Body of pancreas (tissue), 4 donors: ENCODE measurements around the gene TMEM220. TPM values are rescaled to one million over a fixed set of nuclear protein-coding genes. Genes with fewer than 3 reads are reported as not detected.

ENCODE experiments used
- ATAC-seq: fragments of 150-250 bp; one replicate; pipeline ENCODE4 v1.9.1; 2016
- DNase-seq, 4 donors: peaks; one replicate each; pipeline ENCODE4 v3.0.0-alpha.2; 2019
- H3K27ac ChIP-seq, 4 donors: fragments of 200-600 bp; sonication (generic); 1 replicate in 3 of 4; 2 replicates in 1 of 4; pipeline versions ENCODE4 v1.5.1 to v1.6.1; 2016 to 2019; ENCODE audit warnings: mild to moderate bottlenecking in 1 of 4, mixed read lengths in 1 of 4, moderate library complexity in 1 of 4
- H3K27me3 ChIP-seq, 2 donors: fragments of 200-600 bp; sonication (generic); one replicate each; pipeline ENCODE4 v1.6.0; 2016; ENCODE audit warnings: mild to moderate bottlenecking in 1 of 2
- H3K36me3 ChIP-seq, 2 donors: fragments of 200-600 bp; sonication (generic); replicated peaks in 1 of 2; 2 replicates each; pipeline ENCODE4 v1.5.1; 2016; ENCODE audit warnings: low read depth in 2 of 2; ENCODE audit not compliant: insufficient read depth in 1 of 2
- H3K4me1 ChIP-seq: fragments of 200-600 bp; sonication (generic); one replicate; pipeline ENCODE4 v1.6.0; 2016
- H3K4me3 ChIP-seq, 2 donors: fragments of 200-600 bp; sonication (generic); 1 replicate in 1 of 2; 2 replicates in 1 of 2; pipeline ENCODE4 v1.5.1; 2016 to 2019
- H3K9me3 ChIP-seq, 3 donors: fragments of 200-600 bp; sonication (generic); 1 replicate in 2 of 3; 2 replicates in 1 of 3; pipeline ENCODE4 v1.5.1; 2016
- POLR2A ChIP-seq, 3 donors: fragments of 450-650 bp; IDR thresholded peaks; one replicate each; pipeline ENCODE4 v1.6.1; 2016; ENCODE audit warnings: antibody characterized with exemption in 3 of 3, mild to moderate bottlenecking in 2 of 3
- WGBS, 2 donors: methylation state at CpG; one replicate each; pipeline ENCODE4 v1.1.5; 2017; 5-methylcytosine and 5-hydroxymethylcytosine counted together
- intact Hi-C: fragments of 100-400 bp; cut with DNase I; formaldehyde crosslinking; loops from one replicate; pipeline ENCODE4 v1.15.1; 2023
- total RNA-seq, 2 donors: library from RNA; depleted of rRNA; stranded (reverse); fragments of >200 nt; gene quantifications; one replicate each; pipeline ENCODE4 v1.1.0, GENCODE V29; 2016
- TF ChIP-seq, protein P1 (sequence below), 7 experiments: fragments of 450-650 bp in 4 of 7; fragments of 200-600 bp in 3 of 7; sonication (generic) in 3 of 7; IDR thresholded peaks; one replicate each; pipeline ENCODE4 v1.5.1; 2016 to 2019; ENCODE audit warnings: antibody characterized with exemption in 7 of 7

Gene TMEM220
- total RNA-seq, 2 donors from 2014 or later: 4.4 to 11.5 TPM

DNA sequence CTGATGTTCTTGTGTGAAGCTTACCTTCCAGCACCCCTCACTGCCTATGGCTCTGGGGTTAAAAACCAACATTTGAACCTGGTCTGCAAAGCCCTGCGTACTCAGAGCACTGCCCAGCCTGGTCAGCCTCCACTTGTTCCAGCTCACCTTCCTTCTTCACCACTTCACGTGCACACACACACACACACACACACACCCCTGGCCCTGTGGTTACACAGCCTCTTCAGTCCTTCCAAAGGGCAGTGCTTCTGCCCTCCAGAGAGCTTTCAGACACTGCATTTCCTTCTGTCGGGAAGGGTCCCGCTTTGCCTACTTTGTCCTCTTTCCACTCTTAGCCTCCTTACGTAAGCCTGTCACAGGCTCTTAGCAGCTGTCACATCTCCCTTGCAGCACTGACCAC lies 9.6 kb upstream of the TMEM220 start:
- TF ChIP-seq, protein P1, sequence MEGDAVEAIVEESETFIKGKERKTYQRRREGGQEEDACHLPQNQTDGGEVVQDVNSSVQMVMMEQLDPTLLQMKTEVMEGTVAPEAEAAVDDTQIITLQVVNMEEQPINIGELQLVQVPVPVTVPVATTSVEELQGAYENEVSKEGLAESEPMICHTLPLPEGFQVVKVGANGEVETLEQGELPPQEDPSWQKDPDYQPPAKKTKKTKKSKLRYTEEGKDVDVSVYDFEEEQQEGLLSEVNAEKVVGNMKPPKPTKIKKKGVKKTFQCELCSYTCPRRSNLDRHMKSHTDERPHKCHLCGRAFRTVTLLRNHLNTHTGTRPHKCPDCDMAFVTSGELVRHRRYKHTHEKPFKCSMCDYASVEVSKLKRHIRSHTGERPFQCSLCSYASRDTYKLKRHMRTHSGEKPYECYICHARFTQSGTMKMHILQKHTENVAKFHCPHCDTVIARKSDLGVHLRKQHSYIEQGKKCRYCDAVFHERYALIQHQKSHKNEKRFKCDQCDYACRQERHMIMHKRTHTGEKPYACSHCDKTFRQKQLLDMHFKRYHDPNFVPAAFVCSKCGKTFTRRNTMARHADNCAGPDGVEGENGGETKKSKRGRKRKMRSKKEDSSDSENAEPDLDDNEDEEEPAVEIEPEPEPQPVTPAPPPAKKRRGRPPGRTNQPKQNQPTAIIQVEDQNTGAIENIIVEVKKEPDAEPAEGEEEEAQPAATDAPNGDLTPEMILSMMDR (IDR thresholded peaks at IDR 0.05): no peak
- TF ChIP-seq POLR2A (IDR thresholded peaks at IDR 0.05): no peak
- no peak for ATAC-seq
- H3K27me3 ChIP-seq: no peaks in the 10 kb centered on the region
- intact Hi-C loops: no loop called here
- no peaks in the 10 kb centered on the region for H3K9me3 ChIP-seq
- H3K4me1 ChIP-seq: peaks cover 24% of the 10 kb centered on the region
- no peak for DNase-seq
- no peak overlapping the region for H3K27ac ChIP-seq
- no peak overlapping the region for H3K4me3 ChIP-seq
- 85 to 93% methylated on average over 5 of the region's 5 CpGs for WGBS, 2 donors
- H3K36me3 ChIP-seq: no peaks in the 10 kb centered on the region

DNA sequence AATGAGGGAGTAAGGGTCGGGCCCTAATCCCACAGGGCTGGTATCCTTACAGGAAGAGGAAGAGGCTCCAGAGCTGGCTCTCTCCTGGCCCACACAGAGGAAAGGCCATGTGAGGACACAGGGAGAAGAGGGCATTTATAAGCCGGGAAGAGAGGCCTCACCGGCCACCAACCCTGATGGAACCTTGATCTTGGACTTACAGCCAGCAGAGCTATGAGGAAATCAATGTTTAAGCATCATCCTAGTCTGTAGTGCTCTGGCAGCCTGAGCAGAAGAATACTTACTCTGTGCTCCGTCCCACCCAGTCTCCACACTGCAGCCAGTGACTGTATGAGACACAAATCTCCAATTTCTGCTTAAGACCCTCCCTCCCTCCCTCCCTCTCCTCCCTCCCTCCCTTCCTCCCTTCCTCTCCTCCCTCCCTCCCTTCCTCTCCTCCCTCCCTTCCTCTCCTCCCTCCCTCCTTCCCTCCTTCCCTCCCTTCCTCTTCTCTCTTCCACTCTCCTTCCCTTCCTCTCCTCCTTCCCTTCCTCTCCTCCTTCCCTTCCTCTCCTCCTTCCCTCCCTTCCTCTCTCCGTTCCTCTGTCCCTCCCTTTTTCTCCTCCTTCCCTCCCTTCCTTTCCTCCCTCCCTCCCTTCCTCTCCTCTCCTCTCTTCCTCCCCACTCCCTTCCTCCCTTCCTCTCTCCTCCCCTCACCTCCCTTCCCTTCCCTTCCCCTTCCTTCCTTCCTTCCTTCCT lies 8.9 kb upstream of the TMEM220 start:
- Histone ChIP-seq H3K4me1 (peaks cover 19% of the 10 kb centered on the region), H3K4me3 (no peak overlapping the region), H3K9me3 (no peaks in the 10 kb centered on the region), H3K36me3 (no peaks in the 10 kb centered on the region), H3K27me3 (no peaks in the 10 kb centered on the region), H3K27ac (no peak overlapping the region)
- DNase-seq (no peak), ATAC-seq (no peak)
- TF ChIP-seq, protein P1 (IDR thresholded peaks at IDR 0.05): no peak
- no peak for TF ChIP-seq POLR2A (IDR thresholded peaks at IDR 0.05)
- 74 to 75% methylated on average over 4 to 5 of the region's 5 CpGs for WGBS, 2 donors
- intact Hi-C loops: no loop called here

DNA sequence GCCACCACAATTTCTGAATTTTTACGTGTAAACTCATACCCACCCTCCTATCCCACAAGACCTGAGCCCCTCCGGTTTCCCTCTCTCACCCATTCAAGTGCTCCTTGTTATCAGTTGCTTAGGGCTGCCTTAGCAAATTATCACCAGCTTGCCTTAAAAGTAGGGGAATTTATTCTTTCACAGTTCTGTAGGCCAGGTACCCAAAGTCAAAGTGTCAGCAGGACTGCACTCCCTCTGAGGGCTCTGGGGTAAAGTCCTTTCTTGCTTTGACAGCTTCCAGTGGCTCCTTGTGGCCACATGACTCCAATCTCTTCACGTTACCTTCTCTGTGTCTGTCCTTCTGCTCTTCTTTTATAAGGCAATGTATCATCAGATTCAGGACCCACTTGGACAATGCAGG lies 7.9 kb upstream of the TMEM220 start:
- 63 to 76% methylated on average over 3 of the region's 3 CpGs for WGBS, 2 donors
- DNase-seq (no peak), ATAC-seq (no peak)
- Histone ChIP-seq H3K27me3 (no peaks in the 10 kb centered on the region), H3K4me3 (no peak overlapping the region), H3K36me3 (no peaks in the 10 kb centered on the region), H3K27ac (peak overlapping the region in 3 of 4 donors; percentile 39 to 76 (median 56)), H3K9me3 (no peaks in the 10 kb centered on the region), H3K4me1 (peaks cover 19% of the 10 kb centered on the region)
- intact Hi-C loops: no loop called here
- TF ChIP-seq POLR2A (IDR thresholded peaks at IDR 0.05): no peak
- TF ChIP-seq, protein P1 (IDR thresholded peaks at IDR 0.05): no peak

DNA sequence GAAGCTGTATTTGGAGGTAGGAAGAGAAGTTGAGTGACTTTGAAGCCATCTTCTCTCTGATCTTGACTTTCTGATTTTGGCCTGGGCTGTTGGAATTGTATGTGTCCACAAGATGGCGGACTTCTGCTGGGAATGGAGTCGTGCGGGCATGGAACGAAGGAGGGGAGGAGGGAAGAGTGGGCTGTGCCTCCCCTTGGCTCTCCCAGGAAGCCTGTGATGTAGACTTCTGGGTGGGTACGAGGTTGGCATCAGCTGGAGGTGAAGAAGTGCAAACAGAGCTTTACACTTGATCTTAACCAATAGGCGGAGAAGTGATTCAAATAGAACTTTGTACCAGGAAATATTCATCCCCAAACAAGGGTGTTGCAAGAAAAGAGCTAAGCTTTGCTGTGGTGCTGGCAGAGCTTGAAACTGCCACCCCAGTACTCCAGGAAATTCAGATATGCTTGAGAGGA lies 7.4 kb upstream of the TMEM220 start:
- Histone ChIP-seq H3K36me3 (no peaks in the 10 kb centered on the region), H3K4me3 (no peak overlapping the region), H3K27ac (peak overlapping the region in 3 of 4 donors; percentile 39 to 76 (median 56)), H3K4me1 (peaks cover 19% of the 10 kb centered on the region), H3K9me3 (no peaks in the 10 kb centered on the region), H3K27me3 (no peaks in the 10 kb centered on the region)
- intact Hi-C loops: no loop called here
- peak; percentile 93 for ATAC-seq
- 2 to 5% methylated on average over 6 of the region's 6 CpGs for WGBS, 2 donors
- peak; percentile 66 to 88 (median 80) for DNase-seq
- TF ChIP-seq, protein P1 (IDR thresholded peaks at IDR 0.05): peak; percentile 40 to 95 (median 82)
- no peak for TF ChIP-seq POLR2A (IDR thresholded peaks at IDR 0.05)

DNA sequence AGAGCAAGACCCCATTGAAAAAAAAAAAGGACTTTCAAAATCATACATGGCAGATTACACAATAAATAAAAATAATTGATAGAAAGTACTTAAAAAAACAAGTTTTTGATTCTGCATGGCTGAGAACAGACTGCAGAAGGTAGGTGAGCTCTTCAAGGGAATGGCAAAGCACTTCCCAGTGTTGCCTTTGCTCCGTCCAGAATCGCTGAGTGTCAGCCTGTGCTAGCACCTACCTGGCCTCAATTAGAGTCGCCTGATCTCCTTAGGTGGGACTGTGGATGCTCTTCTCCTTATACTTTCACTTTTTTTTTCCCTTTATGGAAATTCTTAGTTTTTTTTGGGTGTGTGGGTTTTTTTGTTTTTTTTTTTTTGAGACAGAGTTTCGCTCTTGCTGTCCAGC lies 6.0 kb upstream of the TMEM220 start:
- ATAC-seq (no peak), DNase-seq (no peak)
- Histone ChIP-seq H3K36me3 (no peaks in the 10 kb centered on the region), H3K9me3 (no peaks in the 10 kb centered on the region), H3K27ac (no peak overlapping the region), H3K27me3 (no peaks in the 10 kb centered on the region), H3K4me1 (peaks cover 19% of the 10 kb centered on the region), H3K4me3 (no peak overlapping the region)
- intact Hi-C loops: no loop called here
- WGBS, 2 donors: 78 to 87% methylated on average over 4 of the region's 4 CpGs
- TF ChIP-seq, protein P1 (IDR thresholded peaks at IDR 0.05): no peak
- no peak for TF ChIP-seq POLR2A (IDR thresholded peaks at IDR 0.05)
